ENCODE results near the gene DDX1.

- TF ChIP-seq CTCF (IDR thresholded peaks at IDR 0.05) (no peak), POLR2A (IDR thresholded peaks at IDR 0.05) (no peak), EP300 (IDR thresholded peaks at IDR 0.05) (no peak)
Measured at GRCh38 chr2:15596968-15597367, 5.3 kb downstream of the DDX1 start.

All from ovary (tissue), 3 donors.